GM21367 (cell line): ENCODE measurements around the gene PTPRT.

Experiments
- ATAC-seq: cut with Tn5 transposase; IDR thresholded peaks from one replicate; pipeline ENCODE4 v1.9.1; 2021; ENCODE audit not compliant: unreplicated experiment

Gene PTPRT

GRCh38 chr20:42846784-42847490 is 342.8 kb downstream of the PTPRT start:
- no peak for ATAC-seq

GRCh38 chr20:42844751-42845150 is 345.0 kb downstream of the PTPRT start:
- no peak for ATAC-seq

- ATAC-seq: no peak
Measured at GRCh38 chr20:42837456-42837855, 352.2 kb downstream of the PTPRT start.

- ATAC-seq: no peak
Measured at GRCh38 chr20:42836339-42836738, 353.4 kb downstream of the PTPRT start.

- no peak for ATAC-seq
Measured at GRCh38 chr20:42807876-42808275, 381.8 kb downstream of the PTPRT start.

- no peak for ATAC-seq
Measured at GRCh38 chr20:42795111-42795695, 394.5 kb downstream of the PTPRT start.

- ATAC-seq: no peak
Measured at GRCh38 chr20:42792052-42792451, 397.7 kb downstream of the PTPRT start.

- no peak for ATAC-seq
Measured at GRCh38 chr20:42790111-42790510, 399.6 kb downstream of the PTPRT start.

GRCh38 chr20:42788707-42789106 is 401.0 kb downstream of the PTPRT start:
- no peak for ATAC-seq

- ATAC-seq: no peak
Measured at GRCh38 chr20:42785041-42785440, 404.7 kb downstream of the PTPRT start.

GRCh38 chr20:42779216-42779615 is 410.5 kb downstream of the PTPRT start:
- ATAC-seq: no peak

- no peak for ATAC-seq
Measured at GRCh38 chr20:42775866-42776265, 413.8 kb downstream of the PTPRT start.

GRCh38 chr20:42775037-42775436 is 414.7 kb downstream of the PTPRT start:
- no peak for ATAC-seq

GRCh38 chr20:42763015-42763414 is 426.7 kb downstream of the PTPRT start:
- ATAC-seq: no peak

GRCh38 chr20:42756991-42757390 is 432.7 kb downstream of the PTPRT start:
- no peak for ATAC-seq

GRCh38 chr20:42754706-42755105 is 435.0 kb downstream of the PTPRT start:
- ATAC-seq: no peak

- ATAC-seq: no peak
Measured at GRCh38 chr20:42752620-42753019, 437.1 kb downstream of the PTPRT start.

GRCh38 chr20:42749556-42749955 is 440.1 kb downstream of the PTPRT start:
- no peak for ATAC-seq

- no peak for ATAC-seq
Measured at GRCh38 chr20:42747765-42748411, 441.8 kb downstream of the PTPRT start.

GRCh38 chr20:42744756-42745465 is 444.8 kb downstream of the PTPRT start:
- ATAC-seq: no peak

GRCh38 chr20:42742926-42743325 is 446.8 kb downstream of the PTPRT start:
- no peak for ATAC-seq

- ATAC-seq: no peak
Measured at GRCh38 chr20:42741906-42742305, 447.8 kb downstream of the PTPRT start.
